Astrocyte (in vitro differentiated cells and primary cell): ENCODE results near the gene SPTBN1.

Experiments used
- CTCF ChIP-seq: IDR thresholded peaks from 2 replicates; pipeline ENCODE4 v1.5.1; 2011; ENCODE audit warnings: low read depth, mild to moderate bottlenecking, inconsistent platforms, low read length, moderate library complexity; ENCODE audit not compliant: insufficient read depth
- EZH2 ChIP-seq: IDR thresholded peaks from 2 replicates; pipeline ENCODE4 v1.6.1; 2012; ENCODE audit warnings: mild to moderate bottlenecking, low read length, inconsistent platforms; ENCODE audit not compliant: insufficient read depth

DNA sequence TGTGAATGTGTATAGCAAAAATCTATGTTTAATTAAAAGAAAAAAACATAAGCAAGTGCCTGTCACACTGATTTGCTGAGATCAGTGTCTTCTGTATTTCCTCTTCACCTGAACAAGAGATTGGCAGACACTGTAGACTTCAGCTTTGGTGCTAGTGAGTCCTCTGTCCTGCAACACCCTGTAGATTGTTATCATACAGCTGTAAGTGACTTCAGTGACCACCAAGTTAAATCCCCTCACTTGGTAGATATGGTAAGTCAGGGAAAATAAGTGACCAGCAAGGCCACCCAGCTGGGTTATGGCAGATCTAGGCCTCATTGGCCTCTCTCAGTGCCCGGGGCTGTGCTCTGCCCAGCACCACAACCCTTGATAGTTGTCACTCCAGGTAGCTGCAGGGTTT, 147.7 kb downstream of the SPTBN1 start:
- no peak for TF ChIP-seq CTCF
- TF ChIP-seq EZH2, result no peak
